Cerebellar cortex (tissue), 1 donor: Measurements from ENCODE around the gene LRSAM1.

Experiments
- DNase-seq: peaks from one replicate; pipeline ENCODE4 v3.0.0-alpha.2; 2015; ENCODE audit warnings: low spot score

LRSAM1 gene

GRCh38 chr9:127450830-127451607, at the start of gene LRSAM1, which contains the start of gene RPL12:
Gene LRSAM1 (plus strand): TSS chr9:127451510. CDS start chr9:127454528, 3,018 bp downstream.
Gene RPL12 (minus strand): TSS chr9:127451406. CDS start chr9:127451317, 89 bp downstream.
- DNase-seq: peak; percentile 96

GRCh38 chr9:127402401-127403090, 48.8 kb upstream of the LRSAM1 start:
- DNase-seq: no peak

- no peak for DNase-seq
These were observed 47.7 kb upstream of the LRSAM1 start for GRCh38 chr9:127403507-127404192.

GRCh38 chr9:127404631-127405030, 46.7 kb upstream of the LRSAM1 start:
- no peak for DNase-seq

- no peak for DNase-seq
These were observed 45.8 kb upstream of the LRSAM1 start for GRCh38 chr9:127405344-127406125.

GRCh38 chr9:127406799-127407491, 44.4 kb upstream of the LRSAM1 start:
- no peak for DNase-seq

GRCh38 chr9:127407492-127407843, 43.8 kb upstream of the LRSAM1 start:
- peak; percentile 97 for DNase-seq

- DNase-seq: no peak
These were observed 40.2 kb upstream of the LRSAM1 start for GRCh38 chr9:127411122-127411521.

GRCh38 chr9:127415141-127415540, 36.2 kb upstream of the LRSAM1 start:
- no peak for DNase-seq

- no peak for DNase-seq
These were observed 35.7 kb upstream of the LRSAM1 start for GRCh38 chr9:127415657-127416056.

- DNase-seq: no peak
These were observed 33.9 kb upstream of the LRSAM1 start for GRCh38 chr9:127417131-127418036.

GRCh38 chr9:127418037-127418471, 33.3 kb upstream of the LRSAM1 start:
- no peak for DNase-seq

GRCh38 chr9:127419348-127419747, 32.0 kb upstream of the LRSAM1 start:
- no peak for DNase-seq

- no peak for DNase-seq
These were observed 30.3 kb upstream of the LRSAM1 start for GRCh38 chr9:127421057-127421456.

- no peak for DNase-seq
These were observed 29.1 kb upstream of the LRSAM1 start for GRCh38 chr9:127422133-127422782.

GRCh38 chr9:127422787-127423186, 28.5 kb upstream of the LRSAM1 start:
- no peak for DNase-seq

GRCh38 chr9:127423476-127423933, 27.8 kb upstream of the LRSAM1 start:
- DNase-seq: no peak

GRCh38 chr9:127423934-127424675, 27.2 kb upstream of the LRSAM1 start, which contains the start of gene ZNF79:
Gene ZNF79 (plus strand): TSS chr9:127424382. CDS start chr9:127424788, 406 bp downstream.
- DNase-seq: peak; percentile 93

- DNase-seq: peak; percentile 39
These were observed 26.7 kb upstream of the LRSAM1 start for GRCh38 chr9:127424676-127424999.
